ENCODE data around the gene TACC3. TPM values are rescaled to one million over a fixed set of nuclear protein-coding genes. Genes with fewer than 3 reads are reported as not detected.

Gene TACC3
- total and polyA plus RNA-seq, 2 of the 8 experiments (the other 6 are each of a cell fraction or from before 2014, with no cell fraction given), result 73.8 to 148 TPM

DNA sequence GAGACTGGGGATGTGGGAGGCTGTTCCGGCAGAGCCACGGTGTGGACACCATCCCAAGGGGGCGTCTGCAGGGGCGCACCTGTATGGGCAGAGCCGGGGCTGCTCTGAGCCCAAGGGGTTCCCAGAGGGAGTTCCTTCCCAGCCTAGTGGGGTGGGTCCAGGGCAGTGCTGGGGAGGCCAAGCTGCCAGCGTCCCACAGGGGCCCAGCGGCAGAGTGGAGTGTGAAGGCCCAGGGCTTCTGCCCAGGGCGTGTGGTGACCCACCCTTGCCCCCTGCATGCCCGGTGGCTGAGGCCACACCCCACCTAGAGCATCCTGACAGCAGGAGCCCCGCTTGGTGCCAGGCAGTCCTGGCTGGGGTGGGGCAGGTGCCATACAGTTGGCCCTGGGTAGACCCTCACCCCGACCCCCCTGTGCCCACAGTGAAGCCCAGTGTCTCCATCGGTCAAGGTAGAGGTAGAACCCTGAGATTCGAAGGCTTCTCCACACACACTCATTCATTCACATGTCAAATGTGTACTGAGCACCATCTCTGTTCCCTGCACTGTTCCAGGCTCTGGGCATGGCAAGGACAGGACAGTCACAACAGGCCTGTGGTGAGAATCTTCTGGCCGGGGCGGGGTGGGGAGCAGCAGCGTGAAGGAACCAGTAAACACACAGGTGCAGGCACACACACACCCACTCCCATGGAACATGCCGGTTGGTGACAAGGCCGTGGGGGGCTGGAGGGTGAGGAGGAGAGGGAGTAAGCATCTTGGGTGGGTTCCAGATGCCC, 29.2 kb downstream of the TACC3 start:
- Histone ChIP-seq H3K23ac (ENCODE audit: insufficient read length) (no peak overlapping the region), H3K9me3 (ENCODE audit: insufficient read depth in 2 of 2, low read depth in 1 of 2, low read length in 1 of 2) (no peaks in the 10 kb centered on the region), H3K14ac (ENCODE audit: insufficient read length) (no peak overlapping the region), H3K79me2 (ENCODE audit: control insufficient read depth in 1 of 2, insufficient read depth in 2 of 2, low read length in 2 of 2) (no peaks in the 10 kb centered on the region), H3K56ac (replicated peaks; ENCODE audit: insufficient read length, low read depth, low read length) (no peak overlapping the region), H2AK5ac (ENCODE audit: low read depth, low read length) (no peak overlapping the region; the same call in 1 of the 2 replicates), H4K20me1 (replicated peaks in 1 of 2; ENCODE audit: control insufficient read depth in 1 of 2, insufficient read depth in 2 of 2, low read length in 2 of 2) (peaks cover 2 to 4% of the 10 kb centered on the region in 2 experiments), H3K23me2 (ENCODE audit: low read depth, low read length) (no peaks in the 10 kb centered on the region), H2BK5ac (ENCODE audit: low read depth, low read length) (no peak overlapping the region), H2BK12ac (ENCODE audit: low read depth, low read length) (no peak overlapping the region), H3K4ac (replicated peaks; ENCODE audit: insufficient read length, low read depth, low read length) (no peak overlapping the region), H3K4me2 (ENCODE audit: insufficient read depth in 1 of 2, low read depth in 2 of 2, low read length in 2 of 2) (no peak overlapping the region), H3K9ac (replicated peaks in 1 of 4; ENCODE audit: extremely low read depth in 1 of 4, low read depth in 3 of 4, low read length in 3 of 4) (no peak overlapping the region), H2BK120ac (replicated peaks; ENCODE audit: low read depth, low read length) (no peak overlapping the region), H3K27ac (ENCODE audit: low read depth, low read length) (no peak overlapping the region), H2AFZ (ENCODE audit: low read length) (no peak overlapping the region), H4K5ac (ENCODE audit: insufficient read length, low read depth, low read length) (no peak overlapping the region), H2BK15ac (ENCODE audit: low read length) (no peak overlapping the region), H3K4me3 (ENCODE audit: extremely low read depth in 1 of 4, insufficient read depth in 2 of 4, low read depth in 3 of 4, low read length in 4 of 4) (no peak overlapping the region), H3K27me3 (replicated peaks in 1 of 4; ENCODE audit: control insufficient read depth in 3 of 4, extremely low read depth in 1 of 4, insufficient read depth in 3 of 4, low read length in 3 of 4) (peaks cover 0 to 4% (median 0%) of the 10 kb centered on the region in 4 experiments; a peak in 2 of 7 replicates), H2BK20ac (ENCODE audit: low read length) (0 out of 2 replicates have a peak overlapping the region, but pooled peaks have one; percentile 10), H3K36me3 (ENCODE audit: control insufficient read depth in 2 of 4, insufficient read depth in 4 of 4, low read length in 3 of 4) (no peaks in the 10 kb centered on the region), H4K8ac (ENCODE audit: extremely low read depth, insufficient read depth, low read length) (no peak overlapping the region), H3K4me1 (replicated peaks in 1 of 4; ENCODE audit: control insufficient read depth in 3 of 4, insufficient read depth in 4 of 4, low read length in 3 of 4) (peaks cover 0 to 15% (median 11%) of the 10 kb centered on the region in 4 experiments; a peak in 6 of 7 replicates), H4K91ac (replicated peaks; ENCODE audit: insufficient read length, low read length) (peak overlapping the region; percentile 42), H3K79me1 (ENCODE audit: low read depth, low read length) (no peaks in the 10 kb centered on the region), H3K18ac (ENCODE audit: extremely low read depth, low read length) (no peak overlapping the region)
- WGBS, 2 experiments (ENCODE audit: extremely low coverage in 1 of 2, insufficient coverage in 1 of 2, insufficient read length in 1 of 2, insufficient replicate concordance in 2 of 2, low coverage in 1 of 2, low lambda C conversion rate in 2 of 2, missing lambda C conversion rate in 1 of 2), result 90% methylated on average over 18 of the region's 18 CpGs; no CpG with 5 or more reads in 1 of the 2 experiments
- CTCF ChIA-PET (ENCODE audit: partially characterized antibody), result interaction anchor here (1.6 to 52.9 kb wide), 3 partner anchors 38 to 160 kb away, joined by 4 to 2507 read pairs (median 15); partner anchors contain the start of gene FGFR3
- FAIRE-seq (no peak), DNase-seq (ENCODE audit: low read depth in 1 of 2, low spot score in 2 of 2) (no peak)
- POLR2A ChIA-PET (ENCODE audit: partially characterized antibody), result interaction anchor here (0.9 to 2.5 kb wide), 5 partner anchors 10 to 62 kb away, joined by 3 to 8 read pairs (median 3); no protein-coding TSS in a partner anchor
- TF ChIP-seq BRCA1 (IDR thresholded peaks at IDR 0.05; ENCODE audit: low read depth, low read length), result no peak
- TF ChIP-seq CREB1 (IDR thresholded peaks at IDR 0.05), result no peak
- TF ChIP-seq JUND (IDR thresholded peaks at IDR 0.05; ENCODE audit: low read length), result no peak
- no peak for TF ChIP-seq JUN (IDR thresholded peaks at IDR 0.05; ENCODE audit: low read depth, low read length)
- TF ChIP-seq HDAC2 (IDR thresholded peaks at IDR 0.05; ENCODE audit: borderline replicate concordance in 1 of 2, low read depth in 2 of 2, low read length in 2 of 2), result no peak
- TF ChIP-seq KDM1A (IDR thresholded peaks at IDR 0.05; ENCODE audit: borderline replicate concordance, low read length), result no peak
- TF ChIP-seq ZNF274 (IDR thresholded peaks at IDR 0.05; ENCODE audit: borderline replicate concordance, extremely low read depth, low read length), result no peak
- TF ChIP-seq FOSL1 (IDR thresholded peaks at IDR 0.05; ENCODE audit: insufficient read depth, low read depth, low read length), result no peak
- no peak for TF ChIP-seq CTCF (IDR thresholded peaks at IDR 0.05; ENCODE audit: control extremely low read depth in 1 of 3, insufficient read depth in 1 of 3, low read depth in 1 of 3, low read length in 3 of 3)
